Measurements from ENCODE around the gene DNAJC27. TPM values are rescaled to one million over a fixed set of nuclear protein-coding genes. Genes with fewer than 3 reads are reported as not detected.

Gene DNAJC27
- total RNA-seq, 4 donors from 2014 or later: 2.1 to 4.6 (median 4.2) TPM

DNA sequence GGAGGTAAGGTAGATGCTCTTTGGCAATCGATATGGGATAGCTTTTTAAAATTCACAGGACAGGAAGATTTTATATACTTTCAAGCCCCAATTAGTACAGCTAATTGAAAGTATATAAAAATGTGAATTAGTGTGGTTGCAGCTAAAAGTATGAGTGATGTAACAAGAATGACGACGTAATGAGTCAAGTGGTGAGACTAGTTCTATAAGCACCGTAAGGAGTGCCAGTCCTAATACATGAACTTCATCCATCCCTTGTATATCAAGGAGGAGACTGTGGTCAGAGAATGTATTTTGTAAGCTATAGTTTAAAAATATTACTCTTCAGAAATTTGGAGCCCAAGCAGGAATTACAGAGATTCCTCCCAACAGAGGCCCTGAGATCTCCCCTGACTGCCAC, 25.8 kb downstream of the DNAJC27 start:
- intact Hi-C loops (cut with DNase I): no loop called here
- 62 to 84% methylated on average over 4 of the region's 4 CpGs for WGBS, 2 donors

DNA sequence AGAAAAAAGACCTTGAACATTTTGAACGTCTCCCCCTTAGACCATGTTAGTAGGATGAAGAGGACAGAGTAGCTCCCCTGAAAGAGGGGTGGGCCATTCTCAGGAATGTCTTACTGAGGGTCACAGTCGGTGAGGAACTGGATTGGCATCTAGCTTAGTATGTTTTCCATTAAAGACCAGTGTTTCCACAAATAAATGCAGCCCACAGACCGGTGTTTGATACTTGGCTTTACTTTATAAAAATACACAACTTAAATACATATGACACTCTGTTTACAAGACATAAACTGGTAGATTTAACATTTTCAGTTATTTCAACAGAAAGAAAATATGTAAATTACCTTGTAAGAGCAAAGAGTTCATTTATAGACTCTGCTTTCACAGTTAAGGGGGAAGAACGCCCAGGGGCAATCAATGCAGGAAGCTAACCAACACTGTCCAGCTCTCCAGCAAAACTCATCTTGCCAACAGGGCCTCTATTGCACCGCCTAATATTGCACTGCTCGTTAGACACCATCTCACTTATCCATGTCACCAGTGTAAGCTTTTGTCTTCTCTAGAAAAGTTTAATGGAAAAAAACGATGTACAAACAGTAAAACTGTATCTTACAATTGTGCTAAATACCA, 28.2 kb downstream of the DNAJC27 start:
- WGBS, 2 donors: 79 to 87% methylated on average over 7 of the region's 7 CpGs

More for the DNA sequence above, 25.8 kb downstream of the DNAJC27 start:
- Histone ChIP-seq H3K4me1 (no peaks in the 10 kb centered on the region), H3K27ac (peak overlapping the region in 2 of 4 donors; percentile 0 to 13), H3K9me3 (no peaks in the 10 kb centered on the region), H3K36me3 (peaks cover 0 to 59% (median 0%) of the 10 kb centered on the region in 3 donors), H3K27me3 (no peaks in the 10 kb centered on the region), H3K4me3 (no peak overlapping the region)
- no peak for TF ChIP-seq POLR2A (IDR thresholded peaks at IDR 0.05)
- no peak for DNase-seq

DNA sequence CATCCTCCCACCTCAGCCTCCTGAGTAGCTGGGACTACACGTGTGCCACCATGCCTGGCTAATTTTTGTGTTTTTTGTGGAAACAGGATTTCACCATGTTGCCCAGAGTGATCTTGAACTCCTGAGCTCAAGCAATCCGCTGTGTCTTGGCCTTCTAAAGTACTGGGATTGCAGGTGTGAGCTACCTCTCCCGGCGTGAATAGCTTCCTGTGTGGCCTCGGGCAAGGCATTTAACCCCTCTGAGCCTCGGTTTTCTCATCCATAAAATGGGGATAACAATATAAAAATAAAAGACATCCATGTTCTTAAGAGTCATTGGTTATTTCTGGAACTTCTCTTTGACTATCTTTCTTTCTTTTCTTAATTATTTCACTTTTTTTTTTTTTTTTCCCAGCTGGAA, 32.4 kb downstream of the DNAJC27 start:
- Histone ChIP-seq H3K27ac (no peak overlapping the region), H3K36me3 (no peaks in the 10 kb centered on the region), H3K27me3 (no peaks in the 10 kb centered on the region), H3K4me1 (no peaks in the 10 kb centered on the region), H3K4me3 (no peak overlapping the region), H3K9me3 (no peaks in the 10 kb centered on the region)
- no peak for TF ChIP-seq CTCF (IDR thresholded peaks at IDR 0.05)
- no peak for TF ChIP-seq POLR2A (IDR thresholded peaks at IDR 0.05)
- intact Hi-C loops (cut with DNase I): no loop called here
- DNase-seq: no peak
- WGBS, 2 donors: 75 to 78% methylated on average over 6 of the region's 6 CpGs

More for the DNA sequence above, 28.2 kb downstream of the DNAJC27 start:
- Histone ChIP-seq H3K4me1 (no peaks in the 10 kb centered on the region), H3K9me3 (no peaks in the 10 kb centered on the region), H3K27ac (no peak overlapping the region), H3K27me3 (no peaks in the 10 kb centered on the region), H3K36me3 (peaks cover 0 to 37% (median 0%) of the 10 kb centered on the region in 3 donors), H3K4me3 (no peak overlapping the region)
- DNase-seq: no peak
- intact Hi-C loops (cut with DNase I): no loop called here
- TF ChIP-seq CTCF (IDR thresholded peaks at IDR 0.05): no peak
- no peak for TF ChIP-seq POLR2A (IDR thresholded peaks at IDR 0.05)

- Histone ChIP-seq H3K36me3 (no peaks in the 10 kb centered on the region), H3K27ac (no peak overlapping the region), H3K27me3 (no peaks in the 10 kb centered on the region), H3K4me1 (no peaks in the 10 kb centered on the region), H3K9me3 (no peaks in the 10 kb centered on the region), H3K4me3 (no peak overlapping the region)
- no peak for DNase-seq
- TF ChIP-seq POLR2A (IDR thresholded peaks at IDR 0.05): no peak
- TF ChIP-seq CTCF (IDR thresholded peaks at IDR 0.05): no peak
- 80 to 84% methylated on average over 2 of the region's 2 CpGs for WGBS, 2 donors
- intact Hi-C loops (cut with DNase I): no loop called here
Measured at GRCh38 chr2:24937236-24937635, 34.5 kb downstream of the DNAJC27 start.

- no peaks in the 10 kb centered on the region for H3K9me3 ChIP-seq
- H3K36me3 ChIP-seq: no peaks in the 10 kb centered on the region
- H3K4me1 ChIP-seq: no peaks in the 10 kb centered on the region
- intact Hi-C loops (cut with DNase I): no loop called here
- H3K27ac ChIP-seq: no peak overlapping the region
- no peaks in the 10 kb centered on the region for H3K27me3 ChIP-seq
- DNase-seq: no peak
- TF ChIP-seq POLR2A (IDR thresholded peaks at IDR 0.05): no peak
- TF ChIP-seq CTCF (IDR thresholded peaks at IDR 0.05): no peak
- WGBS, 2 donors: 85 to 86% methylated on average over 4 of the region's 5 CpGs
- no peak overlapping the region for H3K4me3 ChIP-seq
Measured at GRCh38 chr2:24935145-24935544, 36.6 kb downstream of the DNAJC27 start.

DNA sequence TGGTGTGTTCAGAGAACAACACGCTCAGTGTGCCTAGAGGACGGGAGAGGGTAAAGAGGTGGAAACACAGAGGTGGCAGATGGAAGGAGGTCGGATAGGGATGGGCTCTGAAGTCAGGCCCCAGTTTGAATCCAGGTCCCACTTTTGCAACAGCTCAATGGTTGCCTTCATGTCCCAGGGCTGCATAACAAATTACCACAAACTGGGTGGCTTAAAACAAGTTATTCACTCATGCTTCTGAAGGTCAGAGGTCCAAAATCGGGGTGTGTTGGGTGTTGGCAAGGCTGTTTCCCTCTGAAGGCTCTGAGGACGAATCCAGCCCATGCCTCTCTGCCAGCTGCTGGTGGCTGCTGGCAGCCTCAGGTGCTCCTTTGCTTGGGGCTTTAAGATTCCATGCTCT, 39.0 kb downstream of the DNAJC27 start:
- 83 to 86% methylated on average over 4 to 5 of the region's 5 CpGs for WGBS, 2 donors

More for the DNA sequence above, 39.0 kb downstream of the DNAJC27 start:
- no peak overlapping the region for H3K27ac ChIP-seq
- no peaks in the 10 kb centered on the region for H3K9me3 ChIP-seq
- no peaks in the 10 kb centered on the region for H3K36me3 ChIP-seq
- no peak for DNase-seq
- no peaks in the 10 kb centered on the region for H3K27me3 ChIP-seq
- TF ChIP-seq CTCF (IDR thresholded peaks at IDR 0.05) (no peak), POLR2A (IDR thresholded peaks at IDR 0.05) (no peak)
- peaks cover 0 to under 1% (median 0%) of the 10 kb centered on the region in 3 donors for H3K4me1 ChIP-seq
- no peak overlapping the region for H3K4me3 ChIP-seq
- intact Hi-C loops (cut with DNase I): no loop called here

All from esophagus squamous epithelium (tissue), 5 donors.